Natural killer cell treated with Interleukin-12 subunit alpha and Interleukin-12 subunit beta and Interleukin-15 and Interleukin-18, amount 100 ng/mL, for 72 hours (primary cell): ENCODE results near the gene SPTBN5. TPM values are rescaled to one million over a fixed set of nuclear protein-coding genes. Genes with fewer than 3 reads are reported as not detected.

Experiments
- ATAC-seq, 2 donors: fragments of 150-1000 bp; cut with Tn5 transposase in 1 of 2; sonication (Bioruptor Pico), chemical (Tn5 transposase) in 1 of 2; 2 replicates each; pipeline ENCODE4 v1.10.0; 2021
- DNase-seq: peaks from one replicate; pipeline ENCODE4 v3.0.0; 2022; ENCODE audit warnings: low spot score
- H3K27ac Mint-ChIP-seq, 2 donors: 1 replicate in 1 of 2; 2 replicates in 1 of 2; pipeline ENCODE4 v1.8.0; 2022; ENCODE audit warnings: mixed read lengths in 2 of 2, mild to moderate bottlenecking in 1 of 2, moderate library complexity in 1 of 2
- H3K27me3 Mint-ChIP-seq, 2 donors: 1 replicate in 1 of 2; 2 replicates in 1 of 2; pipeline ENCODE4 v1.8.0; 2022; ENCODE audit warnings: mixed read lengths in 2 of 2
- H3K36me3 Mint-ChIP-seq: one replicate; pipeline ENCODE4 v1.8.0; 2022; ENCODE audit warnings: mixed read lengths
- H3K4me1 Mint-ChIP-seq, 2 donors: 1 replicate in 1 of 2; 2 replicates in 1 of 2; pipeline ENCODE4 v1.8.0; 2022; ENCODE audit warnings: low read depth in 2 of 2, mixed read lengths in 2 of 2, mild to moderate bottlenecking in 1 of 2
- H3K4me3 Mint-ChIP-seq: one replicate; pipeline ENCODE4 v1.8.0; 2022; ENCODE audit warnings: mixed read lengths
- H3K9me3 Mint-ChIP-seq: 2 replicates; pipeline ENCODE4 v1.8.0; 2022; ENCODE audit warnings: mixed read lengths
- total RNA-seq, 2 donors: library from RNA; stranded (reverse); gene quantifications; one replicate each; pipeline ENCODE4 v1.2.3, GENCODE V29; 2022

SPTBN5 gene
- total RNA-seq, 2 donors from 2014 or later: 1.1 to 2.4 TPM

- Mint-ChIP-seq H3K36me3 (no peaks in the 10 kb centered on the region), H3K27me3 (peaks cover 11 to 12% of the 10 kb centered on the region in 2 donors), H3K4me1 (peaks cover 6 to 10% of the 10 kb centered on the region in 2 donors), H3K4me3 (no peak overlapping the region), H3K9me3 (no peaks in the 10 kb centered on the region), H3K27ac (no peak overlapping the region)
- peak in 1 of 2 donors; percentile 11 for ATAC-seq
- DNase-seq: no peak
These were observed 11.7 kb downstream of the SPTBN5 start for GRCh38 chr15:41881920-41882688.

- Mint-ChIP-seq H3K9me3 (no peaks in the 10 kb centered on the region), H3K36me3 (no peaks in the 10 kb centered on the region), H3K4me1 (peaks cover 6 to 10% of the 10 kb centered on the region in 2 donors), H3K27me3 (peaks cover 11 to 12% of the 10 kb centered on the region in 2 donors), H3K27ac (peak overlapping the region in 1 of 2 donors; percentile 6), H3K4me3 (peak overlapping the region; percentile 52)
- DNase-seq (no peak), ATAC-seq (no peak)
These were observed 12.3 kb downstream of the SPTBN5 start for GRCh38 chr15:41881550-41881919.

- Mint-ChIP-seq H3K9me3 (no peaks in the 10 kb centered on the region), H3K27ac (peak overlapping the region in 1 of 2 donors; percentile 6), H3K4me1 (peaks cover 6 to 10% of the 10 kb centered on the region in 2 donors), H3K27me3 (peaks cover 11 to 12% of the 10 kb centered on the region in 2 donors), H3K4me3 (peak overlapping the region; percentile 52), H3K36me3 (no peaks in the 10 kb centered on the region)
- ATAC-seq: no peak
- no peak for DNase-seq
These were observed 12.8 kb downstream of the SPTBN5 start for GRCh38 chr15:41881086-41881485.

GRCh38 chr15:41880156-41880877 lies 13.5 kb downstream of the SPTBN5 start:
- Mint-ChIP-seq H3K27me3 (peaks cover 11 to 12% of the 10 kb centered on the region in 2 donors), H3K4me3 (no peak overlapping the region), H3K27ac (no peak overlapping the region), H3K9me3 (no peaks in the 10 kb centered on the region), H3K36me3 (no peaks in the 10 kb centered on the region), H3K4me1 (peaks cover 6 to 10% of the 10 kb centered on the region in 2 donors)
- ATAC-seq: no peak
- no peak for DNase-seq

GRCh38 chr15:41879321-41879845 lies 14.5 kb downstream of the SPTBN5 start:
- Mint-ChIP-seq H3K27ac (no peak overlapping the region), H3K27me3 (peaks cover 11 to 12% of the 10 kb centered on the region in 2 donors), H3K4me3 (no peak overlapping the region), H3K9me3 (no peaks in the 10 kb centered on the region), H3K36me3 (no peaks in the 10 kb centered on the region), H3K4me1 (peaks cover 6 to 10% of the 10 kb centered on the region in 2 donors)
- DNase-seq (no peak), ATAC-seq (no peak)

- ATAC-seq (no peak), DNase-seq (no peak)
- no peaks in the 10 kb centered on the region for H3K9me3 Mint-ChIP-seq
- H3K4me3 Mint-ChIP-seq: no peak overlapping the region
- no peak overlapping the region for H3K27ac Mint-ChIP-seq
- peaks cover 6 to 10% of the 10 kb centered on the region in 2 donors for H3K4me1 Mint-ChIP-seq
- H3K36me3 Mint-ChIP-seq: no peaks in the 10 kb centered on the region
- peaks cover 11 to 12% of the 10 kb centered on the region in 2 donors for H3K27me3 Mint-ChIP-seq
These were observed 15.5 kb downstream of the SPTBN5 start for GRCh38 chr15:41878355-41878699.

GRCh38 chr15:41877631-41878354 lies 16.1 kb downstream of the SPTBN5 start:
- Mint-ChIP-seq H3K4me3 (no peak overlapping the region), H3K4me1 (peaks cover 6 to 10% of the 10 kb centered on the region in 2 donors), H3K36me3 (no peaks in the 10 kb centered on the region), H3K27ac (no peak overlapping the region), H3K9me3 (no peaks in the 10 kb centered on the region), H3K27me3 (peaks cover 11 to 12% of the 10 kb centered on the region in 2 donors)
- ATAC-seq (no peak), DNase-seq (no peak)

GRCh38 chr15:41876689-41877088 lies 17.2 kb downstream of the SPTBN5 start:
- peaks cover 6 to 10% of the 10 kb centered on the region in 2 donors for H3K4me1 Mint-ChIP-seq
- no peaks in the 10 kb centered on the region for H3K9me3 Mint-ChIP-seq
- peaks cover 11 to 12% of the 10 kb centered on the region in 2 donors for H3K27me3 Mint-ChIP-seq
- ATAC-seq (no peak), DNase-seq (no peak)
- H3K36me3 Mint-ChIP-seq: no peaks in the 10 kb centered on the region
- no peak overlapping the region for H3K4me3 Mint-ChIP-seq
- no peak overlapping the region for H3K27ac Mint-ChIP-seq

- ATAC-seq: no peak
These were observed 17.8 kb downstream of the SPTBN5 start for GRCh38 chr15:41876007-41876406.

GRCh38 chr15:41874736-41875135 lies 19.1 kb downstream of the SPTBN5 start:
- H3K27me3 Mint-ChIP-seq: no peaks in the 10 kb centered on the region
- H3K4me3 Mint-ChIP-seq: no peak overlapping the region
- no peak overlapping the region for H3K27ac Mint-ChIP-seq
- peaks cover 0 to 5% of the 10 kb centered on the region in 2 donors for H3K4me1 Mint-ChIP-seq
- H3K9me3 Mint-ChIP-seq: no peaks in the 10 kb centered on the region
- DNase-seq (no peak), ATAC-seq (no peak)
- H3K36me3 Mint-ChIP-seq: no peaks in the 10 kb centered on the region

More at GRCh38 chr15:41876007-41876406, 17.8 kb downstream of the SPTBN5 start:
- peaks cover 6% of the 10 kb centered on the region in 2 donors for H3K27me3 Mint-ChIP-seq
- no peaks in the 10 kb centered on the region for H3K9me3 Mint-ChIP-seq
- peaks cover 2 to 4% of the 10 kb centered on the region in 2 donors for H3K4me1 Mint-ChIP-seq
- no peak for DNase-seq
- no peaks in the 10 kb centered on the region for H3K36me3 Mint-ChIP-seq
- no peak overlapping the region for H3K27ac Mint-ChIP-seq
- H3K4me3 Mint-ChIP-seq: no peak overlapping the region

- Mint-ChIP-seq H3K27ac (no peak overlapping the region), H3K9me3 (no peaks in the 10 kb centered on the region), H3K4me3 (no peak overlapping the region), H3K36me3 (no peaks in the 10 kb centered on the region), H3K27me3 (no peaks in the 10 kb centered on the region), H3K4me1 (peaks cover 0 to 5% of the 10 kb centered on the region in 2 donors)
- DNase-seq (no peak), ATAC-seq (no peak)
These were observed 20.1 kb downstream of the SPTBN5 start for GRCh38 chr15:41873711-41874110.

- ATAC-seq: no peak
- Mint-ChIP-seq H3K27ac (no peak overlapping the region), H3K27me3 (no peaks in the 10 kb centered on the region), H3K4me1 (peaks cover 0 to 5% of the 10 kb centered on the region in 2 donors), H3K9me3 (no peaks in the 10 kb centered on the region), H3K36me3 (no peaks in the 10 kb centered on the region), H3K4me3 (no peak overlapping the region)
- no peak for DNase-seq
These were observed 21.6 kb downstream of the SPTBN5 start for GRCh38 chr15:41872166-41872747.

GRCh38 chr15:41871175-41871905 lies 22.5 kb downstream of the SPTBN5 start:
- Mint-ChIP-seq H3K36me3 (no peaks in the 10 kb centered on the region), H3K4me3 (no peak overlapping the region), H3K27ac (no peak overlapping the region), H3K27me3 (no peaks in the 10 kb centered on the region), H3K9me3 (no peaks in the 10 kb centered on the region), H3K4me1 (peaks cover 0 to 5% of the 10 kb centered on the region in 2 donors)
- DNase-seq (no peak), ATAC-seq (no peak)
